Stimulated activated CD8-positive, alpha-beta memory T cell treated with anti-CD3 and anti-CD28 coated beads, Interleukin-15, amount 100 ng/mL, for 1 hour (primary cell): Measurements from ENCODE around the gene TUBGCP6.
"Not testable (repeated sequence)": the region's sequence is repeated elsewhere in the genome, so short reads cannot be mapped to it uniquely, and the experiment has no call there.

Experiments used
- DNase-seq: peaks from one replicate; pipeline ENCODE4 v3.0.0-alpha.2; 2020; ENCODE audit warnings: low read depth

TUBGCP6 gene

GRCh38 chr22:50169774-50170341 lies 75.0 kb downstream of the TUBGCP6 start:
- DNase-seq: no peak

GRCh38 chr22:50169181-50169759 lies 75.6 kb downstream of the TUBGCP6 start:
- DNase-seq: no peak

DNA sequence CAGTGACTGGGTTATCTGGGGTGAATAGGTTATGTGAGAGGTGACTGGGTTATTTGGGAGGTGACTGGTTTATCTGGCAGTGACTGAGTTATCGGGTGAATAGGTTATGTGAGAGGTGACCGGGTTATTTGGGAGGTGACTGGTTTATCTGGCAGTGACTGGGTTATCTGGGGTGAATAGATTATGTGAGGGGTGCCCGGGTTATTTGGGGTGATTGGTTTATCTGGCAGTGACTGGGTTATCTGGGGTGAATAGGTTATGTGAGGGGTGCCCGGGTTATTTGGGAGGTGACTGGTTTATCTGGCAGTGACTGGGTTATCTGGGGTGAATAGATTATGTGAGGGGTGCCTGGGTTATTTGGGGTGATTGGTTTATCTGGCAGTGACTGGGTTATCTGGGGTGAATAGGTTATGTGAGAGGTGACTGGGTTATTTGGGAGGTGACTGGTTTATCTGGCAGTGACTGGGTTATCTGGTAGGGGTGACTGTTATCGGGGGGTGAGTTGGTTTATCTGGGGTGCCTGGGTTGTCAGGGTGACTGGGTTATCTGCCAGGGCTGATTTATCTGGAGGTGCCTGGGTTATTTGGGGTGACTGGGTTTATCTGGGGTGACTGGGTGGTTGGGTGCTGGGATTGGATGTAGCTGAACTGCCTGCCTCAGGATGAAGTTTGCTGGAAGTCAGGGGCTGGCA lies 76.2 kb downstream of the TUBGCP6 start:
- not testable (repeated sequence) for DNase-seq

DNA sequence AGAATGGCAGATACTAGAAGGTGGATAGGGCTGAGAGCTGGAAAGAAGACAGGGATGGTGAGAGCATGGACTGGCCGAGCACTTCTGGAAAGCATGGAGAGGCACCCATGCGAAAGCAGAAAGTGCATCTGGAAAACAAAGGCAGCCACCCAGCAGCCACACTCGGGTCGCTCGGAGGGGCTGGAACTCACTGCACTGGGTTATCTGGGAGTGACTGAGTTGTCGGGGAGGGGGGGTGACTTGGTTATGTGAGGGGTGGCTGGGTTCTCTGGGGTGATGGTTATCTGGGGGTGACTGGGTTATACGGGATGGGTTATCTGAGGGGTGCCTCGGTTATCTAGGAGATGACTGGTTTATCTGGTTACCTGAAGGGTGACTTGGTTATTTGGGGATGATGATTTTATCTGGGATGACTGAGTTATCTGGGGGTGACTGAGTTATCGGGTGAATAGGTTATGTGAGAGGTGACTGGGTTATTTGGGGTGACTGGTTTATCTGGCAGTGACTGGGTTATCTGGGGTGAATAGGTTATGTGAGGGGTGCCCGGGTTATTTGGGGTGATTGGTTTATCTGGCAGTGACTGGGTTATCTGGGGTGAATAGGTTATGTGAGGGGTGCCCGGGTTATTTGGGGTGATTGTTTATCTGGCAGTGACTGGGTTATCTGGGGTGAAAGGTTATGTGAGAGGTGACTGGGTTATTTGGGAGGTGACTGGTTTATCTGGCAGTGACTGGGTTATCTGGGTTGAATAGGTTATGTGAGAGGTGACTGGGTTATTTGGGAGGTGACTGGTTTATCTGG lies 76.9 kb downstream of the TUBGCP6 start:
- no peak for DNase-seq
